Activated T-cell treated with anti-CD3 and anti-CD28 coated beads, Interleukin-2, amount 50 U/mL, for 48 hours (primary cell): ENCODE measurements around the gene TMEM220.

Experiments used
- DNase-seq, 2 experiments: peaks; one replicate each; pipeline ENCODE4 v3.0.0-alpha.2; 2020

TMEM220 gene

GRCh38 chr17:10729334-10730193 is at the start of gene TMEM220:
TSS of gene TMEM220 (minus strand) at chr17:10730023. CDS start at chr17:10729851, 172 bp downstream.
- peak; percentile 63 to 69 for DNase-seq

GRCh38 chr17:10779609-10780008 is 49.8 kb upstream of the TMEM220 start:
- no peak for DNase-seq

GRCh38 chr17:10777890-10778289 is 48.1 kb upstream of the TMEM220 start:
- no peak for DNase-seq

GRCh38 chr17:10777131-10777807 is 47.4 kb upstream of the TMEM220 start:
- DNase-seq, result no peak

- DNase-seq, result no peak
Observed at GRCh38 chr17:10776381-10776780, 46.6 kb upstream of the TMEM220 start.

GRCh38 chr17:10775740-10776356 is 46.0 kb upstream of the TMEM220 start:
- no peak for DNase-seq

GRCh38 chr17:10775058-10775457 is 45.2 kb upstream of the TMEM220 start:
- no peak for DNase-seq

GRCh38 chr17:10773391-10773790 is 43.6 kb upstream of the TMEM220 start:
- no peak for DNase-seq

- DNase-seq, result peak; percentile 72 to 79
Observed at GRCh38 chr17:10772425-10773380, 42.9 kb upstream of the TMEM220 start.

GRCh38 chr17:10771148-10771547 is 41.3 kb upstream of the TMEM220 start:
- no peak for DNase-seq

- no peak for DNase-seq
Observed at GRCh38 chr17:10769840-10770239, 40.0 kb upstream of the TMEM220 start.

- DNase-seq, result no peak
Observed at GRCh38 chr17:10768750-10769251, 39.0 kb upstream of the TMEM220 start.

- no peak for DNase-seq
Observed at GRCh38 chr17:10767232-10767631, 37.4 kb upstream of the TMEM220 start.

- no peak for DNase-seq
Observed at GRCh38 chr17:10762037-10762436, 32.2 kb upstream of the TMEM220 start.

GRCh38 chr17:10761281-10761680 is 31.5 kb upstream of the TMEM220 start:
- no peak for DNase-seq

- no peak for DNase-seq
Observed at GRCh38 chr17:10758062-10758461, 28.2 kb upstream of the TMEM220 start.

- DNase-seq, result no peak
Observed at GRCh38 chr17:10757647-10758046, 27.8 kb upstream of the TMEM220 start.

- DNase-seq, result no peak
Observed at GRCh38 chr17:10757067-10757466, 27.2 kb upstream of the TMEM220 start.

- DNase-seq, result no peak
Observed at GRCh38 chr17:10756619-10757018, 26.8 kb upstream of the TMEM220 start.

GRCh38 chr17:10756185-10756584 is 26.4 kb upstream of the TMEM220 start:
- no peak for DNase-seq

GRCh38 chr17:10755592-10756127 is 25.8 kb upstream of the TMEM220 start:
- DNase-seq, result no peak
